ENCODE data around the gene PRTG. TPM values are rescaled to one million over a fixed set of nuclear protein-coding genes. Genes with fewer than 3 reads are reported as not detected.

The PRTG gene
- total and polyA plus RNA-seq, 2 of the 13 experiments (the other 11 are each of a cell fraction or from before 2014, with no cell fraction given), result 13.2 to 22.3 TPM

DNA sequence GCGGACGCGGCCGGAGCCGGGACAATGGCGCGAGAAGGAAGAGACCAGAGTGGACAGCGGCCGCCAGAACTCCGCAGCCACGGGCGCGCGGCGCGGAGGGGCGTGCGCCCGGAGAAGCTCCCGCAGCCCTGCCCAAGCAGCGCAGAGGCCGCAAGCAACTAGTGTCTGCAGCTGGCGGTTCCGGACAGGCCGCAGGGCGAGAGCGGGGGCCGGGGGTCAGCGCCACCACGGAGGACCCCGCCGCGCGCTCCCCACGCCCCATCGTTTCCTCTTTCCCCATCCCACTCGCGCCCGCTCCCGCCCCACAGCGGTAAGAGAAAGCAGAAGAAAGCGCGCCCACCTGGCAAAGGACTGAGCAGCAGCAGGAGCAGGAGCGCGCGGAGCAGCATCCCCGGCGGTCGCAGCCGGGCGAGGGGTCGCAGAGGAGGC, 440 bp downstream of the PRTG start (continued):
- TF ChIP-seq ZNF878 (CRISPR knock-in tag; IDR thresholded peaks at IDR 0.05) (no peak), AGO2 (optimal IDR thresholded peaks at IDR 0.05; ENCODE audit: low read depth, low read length) (peak; percentile 24), ZNF546 (CRISPR knock-in tag; conservative IDR thresholded peaks at IDR 0.05) (no peak), ZNF839 (CRISPR knock-in tag; IDR thresholded peaks at IDR 0.05; ENCODE audit: borderline replicate concordance) (no peak), KDM2A (CRISPR knock-in tag; IDR thresholded peaks at IDR 0.05; ENCODE audit: borderline replicate concordance, low read depth) (no peak), POLR2AphosphoS2 (IDR thresholded peaks at IDR 0.05; ENCODE audit: low read depth, low read length) (no peak), HNRNPLL (IDR thresholded peaks at IDR 0.05; ENCODE audit: low read depth, low read length, poor library complexity, severe bottlenecking) (peak; percentile 75), NFKB2 (CRISPR knock-in tag; IDR thresholded peaks at IDR 0.05; ENCODE audit: borderline replicate concordance) (peak; percentile 3; the same call in 1 of the 2 replicates), GATAD2A (CRISPR knock-in tag; IDR thresholded peaks at IDR 0.05) (no peak), ZNF615 (CRISPR knock-in tag; IDR thresholded peaks at IDR 0.05; ENCODE audit: borderline replicate concordance) (no peak), CBX2 (IDR thresholded peaks at IDR 0.05; ENCODE audit: low read depth, low read length) (no peak), CBX2 (CRISPR knock-in tag; IDR thresholded peaks at IDR 0.05; ENCODE audit: low read depth) (no peak)
- TF ChIP-seq, protein P1, sequence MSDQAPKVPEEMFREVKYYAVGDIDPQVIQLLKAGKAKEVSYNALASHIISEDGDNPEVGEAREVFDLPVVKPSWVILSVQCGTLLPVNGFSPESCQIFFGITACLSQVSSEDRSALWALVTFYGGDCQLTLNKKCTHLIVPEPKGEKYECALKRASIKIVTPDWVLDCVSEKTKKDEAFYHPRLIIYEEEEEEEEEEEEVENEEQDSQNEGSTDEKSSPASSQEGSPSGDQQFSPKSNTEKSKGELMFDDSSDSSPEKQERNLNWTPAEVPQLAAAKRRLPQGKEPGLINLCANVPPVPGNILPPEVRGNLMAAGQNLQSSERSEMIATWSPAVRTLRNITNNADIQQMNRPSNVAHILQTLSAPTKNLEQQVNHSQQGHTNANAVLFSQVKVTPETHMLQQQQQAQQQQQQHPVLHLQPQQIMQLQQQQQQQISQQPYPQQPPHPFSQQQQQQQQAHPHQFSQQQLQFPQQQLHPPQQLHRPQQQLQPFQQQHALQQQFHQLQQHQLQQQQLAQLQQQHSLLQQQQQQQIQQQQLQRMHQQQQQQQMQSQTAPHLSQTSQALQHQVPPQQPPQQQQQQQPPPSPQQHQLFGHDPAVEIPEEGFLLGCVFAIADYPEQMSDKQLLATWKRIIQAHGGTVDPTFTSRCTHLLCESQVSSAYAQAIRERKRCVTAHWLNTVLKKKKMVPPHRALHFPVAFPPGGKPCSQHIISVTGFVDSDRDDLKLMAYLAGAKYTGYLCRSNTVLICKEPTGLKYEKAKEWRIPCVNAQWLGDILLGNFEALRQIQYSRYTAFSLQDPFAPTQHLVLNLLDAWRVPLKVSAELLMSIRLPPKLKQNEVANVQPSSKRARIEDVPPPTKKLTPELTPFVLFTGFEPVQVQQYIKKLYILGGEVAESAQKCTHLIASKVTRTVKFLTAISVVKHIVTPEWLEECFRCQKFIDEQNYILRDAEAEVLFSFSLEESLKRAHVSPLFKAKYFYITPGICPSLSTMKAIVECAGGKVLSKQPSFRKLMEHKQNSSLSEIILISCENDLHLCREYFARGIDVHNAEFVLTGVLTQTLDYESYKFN (CRISPR knock-in tag; conservative IDR thresholded peaks at IDR 0.05), result no peak

Data from HepG2 (cell line).